Measurements from ENCODE around the gene SETDB2.

SETDB2 gene

DNA sequence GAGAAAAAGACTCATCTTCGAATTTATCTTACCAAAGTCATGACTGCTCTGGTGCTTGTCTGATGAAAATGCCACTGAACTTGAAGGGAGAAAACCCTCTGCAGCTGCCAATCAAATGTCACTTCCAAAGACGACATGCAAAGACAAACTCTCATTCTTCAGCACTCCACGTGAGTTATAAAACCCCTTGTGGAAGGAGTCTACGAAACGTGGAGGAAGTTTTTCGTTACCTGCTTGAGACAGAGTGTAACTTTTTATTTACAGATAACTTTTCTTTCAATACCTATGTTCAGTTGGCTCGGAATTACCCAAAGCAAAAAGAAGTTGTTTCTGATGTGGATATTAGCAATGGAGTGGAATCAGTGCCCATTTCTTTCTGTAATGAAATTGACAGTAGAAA lies 32.5 kb downstream of the SETDB2 start:
- DNase-seq = no peak

DNA sequence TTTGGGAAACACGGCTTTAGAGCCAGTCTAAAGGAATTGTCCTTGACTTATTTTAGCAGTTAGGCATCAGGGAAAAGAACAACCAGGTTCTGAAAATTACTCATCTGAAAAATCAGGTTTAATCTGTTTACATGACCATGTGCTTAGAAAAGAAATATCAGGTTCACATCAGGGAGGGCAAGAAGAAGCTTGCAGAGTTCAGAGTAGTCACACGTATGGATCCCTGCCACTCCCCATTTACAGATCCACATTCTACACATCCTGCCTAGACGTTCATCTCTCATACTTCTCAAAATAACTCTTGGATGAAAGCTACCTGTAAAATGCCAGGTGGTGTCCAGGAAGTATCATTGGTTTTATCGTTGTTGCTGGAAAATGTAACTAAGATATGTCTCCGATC lies 37.7 kb downstream of the SETDB2 start:
- DNase-seq = no peak

DNA sequence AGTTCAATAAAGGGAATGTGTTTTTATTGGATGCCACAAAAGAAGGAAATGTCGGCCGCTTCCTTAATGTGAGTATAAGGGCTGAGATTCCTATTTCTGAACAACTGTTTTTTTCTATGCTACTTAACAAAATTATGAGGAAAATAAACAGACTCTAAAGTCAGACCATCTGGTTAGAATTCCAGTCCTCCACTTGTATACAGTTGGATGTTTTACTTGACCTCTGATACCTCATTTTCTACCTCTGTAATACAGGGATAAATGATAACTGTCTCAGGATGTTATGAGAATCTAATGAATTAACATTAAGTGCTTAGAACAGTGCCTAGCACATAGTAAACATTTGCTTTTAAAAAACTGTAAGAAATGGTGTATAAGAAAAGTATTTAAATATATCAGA lies 44.5 kb downstream of the SETDB2 start:
- DNase-seq = no peak

DNA sequence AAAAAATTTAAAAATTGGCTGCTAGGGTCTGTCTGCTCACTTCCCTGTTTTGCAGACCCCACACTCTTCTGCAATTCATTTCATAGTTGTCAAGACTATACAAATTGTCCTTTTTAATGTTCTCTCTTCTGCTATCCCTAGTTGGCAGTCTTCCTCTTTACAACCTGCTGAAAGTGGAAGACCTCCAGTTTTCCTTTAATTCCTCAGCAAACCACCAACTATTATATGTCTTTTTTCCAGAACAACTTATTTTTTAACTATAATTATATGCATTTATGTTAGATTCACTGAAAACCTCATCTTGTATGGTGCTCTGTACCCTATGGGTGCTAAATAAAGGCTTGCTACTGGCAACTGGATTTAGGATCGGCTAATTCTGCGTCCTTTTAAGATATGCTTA lies 50.6 kb downstream of the SETDB2 start:
- no peak for DNase-seq

DNA sequence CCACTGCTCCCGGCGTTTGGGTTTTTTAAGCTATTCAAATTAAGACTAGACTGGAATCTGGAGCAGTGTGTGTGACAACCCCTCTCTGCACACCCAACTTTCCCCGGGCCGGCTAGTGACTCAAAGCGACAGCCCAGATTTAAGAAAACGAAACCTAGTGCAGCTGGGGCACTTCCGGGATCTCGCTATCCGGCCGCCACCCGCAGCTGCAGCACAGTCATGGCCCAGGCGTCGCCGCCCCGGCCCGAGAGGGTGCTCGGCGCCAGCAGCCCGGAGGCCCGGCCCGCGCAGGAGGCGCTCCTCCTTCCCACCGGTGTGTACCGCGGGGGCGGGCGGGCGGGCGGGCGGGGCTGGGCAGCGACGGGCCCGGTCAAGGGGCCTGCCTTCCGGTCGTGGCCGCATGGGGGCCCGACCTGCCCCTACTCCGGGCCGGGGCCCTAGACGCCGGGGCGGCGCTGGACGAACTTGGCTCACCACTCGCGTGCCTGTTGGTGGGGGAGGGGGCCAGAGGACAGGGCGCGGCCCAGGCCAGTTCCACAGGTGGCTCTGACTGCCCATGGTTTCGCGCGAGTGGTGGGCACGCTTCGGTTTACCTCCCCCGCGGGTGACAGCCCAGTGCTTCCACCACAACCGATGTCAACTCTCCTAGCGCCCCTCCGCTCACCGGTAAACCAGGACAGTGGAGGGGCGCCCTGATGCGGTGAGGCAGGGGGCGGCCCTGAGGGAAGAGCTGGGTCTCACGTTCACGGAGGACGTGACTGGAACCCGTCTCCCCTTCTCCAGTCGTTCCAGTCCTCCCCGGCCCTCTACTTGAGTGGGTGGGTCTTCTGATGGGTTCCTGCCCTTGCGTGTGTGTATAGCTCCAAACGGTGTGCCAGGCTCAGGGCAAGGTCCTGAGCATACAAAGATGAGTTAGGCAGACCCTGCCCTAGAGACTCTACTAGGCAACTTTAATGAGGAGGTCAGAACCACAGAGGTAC lies 52.0 kb downstream of the SETDB2 start, which contains the start of gene PHF11:
TSS of gene PHF11 (plus strand) at position 171 of the 980 bp plus-strand sequence. CDS start at position 220, 49 bp downstream.
- DNase-seq = peak; percentile 94

DNA sequence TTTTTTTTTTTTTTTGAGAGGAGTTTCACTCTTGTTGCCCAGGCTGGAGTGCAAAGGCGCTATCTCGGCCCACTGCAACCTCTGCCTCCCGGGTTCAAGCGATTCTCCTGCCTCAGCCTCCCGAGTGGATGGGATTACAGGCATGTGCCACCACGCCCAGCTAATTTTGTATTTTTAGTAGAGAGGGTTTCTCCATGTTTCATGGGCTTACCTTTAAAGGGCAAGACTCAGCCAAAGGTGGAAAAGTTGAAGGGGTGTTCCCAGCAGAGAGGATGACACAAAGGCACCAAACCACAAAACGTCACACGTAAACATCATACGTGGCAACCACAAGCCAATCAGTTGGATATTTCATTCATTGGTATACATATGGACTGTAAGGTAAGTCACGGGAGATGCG lies 52.8 kb downstream of the SETDB2 start:
- DNase-seq = peak; percentile 65

DNA sequence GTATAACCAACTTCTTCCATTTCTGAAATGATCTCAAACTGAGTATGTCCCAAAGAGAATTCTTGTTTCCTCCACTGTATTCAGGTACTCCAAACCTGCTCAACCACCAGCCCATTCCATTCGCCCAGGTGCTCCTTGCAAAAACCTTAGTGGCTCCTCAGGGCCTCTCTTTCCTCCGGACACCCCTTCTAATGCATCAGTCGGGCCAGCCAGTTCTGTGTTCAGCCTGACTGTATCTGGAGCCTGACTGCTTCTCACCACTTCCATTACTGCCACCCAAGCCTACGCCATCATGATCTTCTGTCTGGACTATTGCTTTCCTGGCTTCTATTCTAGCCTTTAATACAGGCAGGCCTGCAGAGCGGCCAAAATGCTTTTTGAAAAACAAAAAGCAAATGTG lies 53.2 kb downstream of the SETDB2 start:
- no peak for DNase-seq

DNA sequence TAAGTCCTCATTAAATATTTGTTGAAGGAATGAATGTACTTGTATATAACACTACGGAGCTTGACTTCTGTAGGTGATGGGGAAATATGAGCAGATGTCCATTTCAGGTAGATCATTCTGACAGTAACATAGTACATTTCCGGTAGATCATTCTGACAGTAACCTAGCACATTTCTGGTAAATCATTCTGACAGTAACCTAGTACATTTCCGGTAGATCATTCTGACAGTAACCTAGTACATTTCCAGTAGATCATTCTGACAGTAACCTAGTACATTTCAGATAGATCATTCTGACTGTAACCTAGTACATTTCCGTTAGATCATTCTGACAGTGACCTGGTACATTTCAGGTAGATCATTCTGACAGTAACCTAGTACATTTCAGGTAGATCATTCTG lies 54.1 kb downstream of the SETDB2 start:
- DNase-seq = peak; percentile 27

DNA sequence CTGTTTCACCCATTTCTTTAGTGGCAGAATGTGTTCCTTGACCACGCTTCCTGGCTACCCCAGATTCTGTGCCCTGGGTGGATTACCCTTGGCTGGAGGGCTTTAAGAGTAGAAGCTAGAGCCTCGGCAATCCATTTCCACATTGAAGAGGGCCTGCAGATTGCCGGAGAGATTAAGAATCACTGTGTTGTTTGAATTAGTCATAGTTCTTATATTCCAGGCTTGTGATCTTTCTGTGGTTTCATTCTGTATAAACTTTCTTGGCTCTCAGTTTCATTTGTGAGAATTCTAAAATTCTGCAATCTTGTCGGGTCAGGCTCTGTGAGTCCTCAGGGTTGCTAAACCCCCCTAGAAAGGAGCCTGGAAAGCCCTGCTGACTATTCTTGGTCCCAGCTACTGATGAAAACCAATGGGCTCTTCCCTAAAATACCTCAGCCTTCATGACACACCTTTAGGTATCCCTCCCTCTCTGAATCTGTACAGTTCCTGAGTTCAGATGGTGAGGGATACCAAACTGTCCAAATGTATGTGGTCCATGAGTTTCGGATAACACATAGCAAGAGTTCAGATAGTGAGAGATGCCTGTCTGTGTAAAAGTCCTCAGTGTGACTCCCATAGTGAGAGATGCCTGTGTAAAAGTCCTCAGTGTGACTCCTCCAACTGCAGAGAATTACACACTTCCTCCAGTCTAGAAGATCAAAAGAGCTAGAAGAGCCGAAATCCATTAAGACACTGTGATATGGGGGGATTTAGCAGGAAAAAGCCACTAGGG lies 56.0 kb downstream of the SETDB2 start:
- DNase-seq = peak; percentile 37

DNA sequence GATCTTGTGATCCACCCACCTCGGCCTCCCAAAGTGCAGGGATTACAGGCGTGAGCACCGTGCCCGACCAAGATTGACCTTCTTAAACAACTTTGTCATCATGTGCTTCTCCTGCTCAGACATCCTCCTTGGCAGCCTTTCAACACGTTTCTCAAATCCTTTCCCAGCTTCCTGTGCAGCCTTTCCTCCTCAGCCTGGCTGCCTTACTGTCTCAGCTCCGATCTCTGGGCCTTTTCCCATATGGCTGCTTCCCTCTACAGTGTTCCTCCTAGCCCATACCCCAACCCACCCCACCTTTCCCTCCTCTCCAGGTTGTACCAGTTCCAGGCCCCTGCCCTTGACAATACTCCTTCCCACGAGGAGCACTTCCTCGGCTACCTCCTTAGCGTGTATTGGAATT lies 58.9 kb downstream of the SETDB2 start:
- no peak for DNase-seq

DNA sequence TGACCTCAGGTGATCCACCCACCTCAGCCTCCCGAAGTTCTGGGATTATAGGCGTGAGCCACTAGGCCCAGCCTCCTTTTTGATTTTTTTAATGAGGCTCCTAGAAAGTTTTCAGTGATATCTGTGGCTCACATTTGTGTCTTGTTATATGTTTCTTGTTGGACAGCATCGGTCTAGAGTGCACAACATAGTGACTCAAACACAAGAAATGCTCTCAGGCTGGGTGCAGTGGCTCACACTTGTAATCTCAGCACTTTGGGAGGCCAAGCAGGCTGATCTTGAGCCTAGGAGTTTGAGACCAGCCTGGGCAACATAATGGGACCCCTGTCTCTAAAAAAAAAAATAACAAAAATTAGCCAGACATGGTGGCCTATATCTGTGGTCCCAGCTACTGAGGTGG lies 59.9 kb downstream of the SETDB2 start:
- DNase-seq = no peak

DNA sequence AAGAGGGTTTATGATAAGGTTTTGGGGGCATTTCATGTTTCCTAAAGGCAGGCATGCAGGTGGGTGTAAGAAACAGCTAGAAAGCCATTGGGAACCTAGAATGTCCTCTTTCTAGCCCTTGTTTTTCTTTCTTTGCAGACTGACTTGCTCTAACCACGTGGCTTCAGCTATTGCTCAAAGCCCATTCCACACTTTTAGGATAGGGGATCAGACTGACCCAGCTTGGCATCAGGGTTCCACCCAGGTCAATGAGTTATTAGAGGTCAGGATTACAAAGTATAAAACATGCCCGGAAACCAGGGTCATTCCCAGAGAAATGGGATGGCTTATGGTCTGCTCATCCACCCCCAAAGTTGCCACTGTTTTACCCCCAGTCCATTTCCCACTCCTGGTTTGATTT lies 68.5 kb downstream of the SETDB2 start:
- no peak for DNase-seq

DNA sequence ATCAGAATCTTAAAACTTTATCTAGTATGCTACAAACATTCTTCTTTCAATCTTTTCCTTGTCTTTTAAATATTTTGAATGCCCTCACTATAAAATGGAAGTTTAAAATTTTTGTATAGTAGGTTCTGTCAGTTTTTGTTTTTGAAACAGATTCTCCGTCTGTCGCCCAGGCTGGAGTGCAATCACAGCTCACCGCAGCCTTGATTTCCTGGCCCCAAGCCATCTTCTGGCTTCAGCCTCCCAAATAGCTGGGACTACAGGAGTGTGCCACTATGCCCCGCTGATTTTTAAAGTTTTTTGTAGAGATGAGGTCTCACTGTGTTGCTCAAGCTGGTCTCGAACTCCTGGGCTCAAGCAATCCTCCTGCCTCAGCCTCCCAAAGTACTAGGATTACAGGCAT lies 72.4 kb downstream of the SETDB2 start:
- DNase-seq = no peak

DNA sequence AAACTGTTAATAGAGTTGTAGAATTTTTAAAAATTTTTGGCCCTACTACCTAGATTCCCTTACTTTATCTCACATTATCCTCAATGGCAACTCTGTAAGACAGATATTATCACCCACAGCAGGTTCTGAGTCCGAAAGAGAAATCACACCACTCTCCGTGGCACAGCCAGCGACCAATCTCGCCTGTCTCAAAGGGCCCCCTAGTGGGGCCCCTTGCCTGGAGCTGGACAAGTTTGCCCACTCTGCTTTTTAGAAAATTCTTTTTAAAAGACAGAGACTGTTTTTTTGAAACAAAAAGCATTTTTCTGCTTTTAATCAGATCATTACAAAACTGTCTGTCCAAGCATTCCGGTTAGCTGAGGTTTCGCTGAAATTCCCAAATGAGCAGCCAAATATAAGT lies 73.4 kb downstream of the SETDB2 start:
- no peak for DNase-seq

DNA sequence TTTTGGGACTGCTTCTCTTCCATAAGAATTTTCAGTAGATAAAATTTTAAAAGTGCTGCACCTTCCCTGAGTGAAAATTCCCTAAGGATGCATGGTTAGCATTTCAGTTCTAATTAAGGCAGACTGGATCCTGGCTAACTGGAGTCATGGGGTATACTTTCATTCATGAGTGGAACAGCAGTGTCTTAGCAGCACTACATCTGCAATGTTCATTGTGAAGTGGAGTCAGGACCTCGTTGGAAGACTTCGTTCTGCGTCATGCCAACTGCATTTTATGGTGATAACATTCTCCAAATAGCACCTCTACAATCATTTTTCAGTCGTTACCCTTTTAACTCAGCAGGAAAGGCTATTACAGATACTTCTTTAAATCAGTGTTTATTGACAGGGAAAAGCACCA lies 77.2 kb downstream of the SETDB2 start:
- no peak for DNase-seq

DNA sequence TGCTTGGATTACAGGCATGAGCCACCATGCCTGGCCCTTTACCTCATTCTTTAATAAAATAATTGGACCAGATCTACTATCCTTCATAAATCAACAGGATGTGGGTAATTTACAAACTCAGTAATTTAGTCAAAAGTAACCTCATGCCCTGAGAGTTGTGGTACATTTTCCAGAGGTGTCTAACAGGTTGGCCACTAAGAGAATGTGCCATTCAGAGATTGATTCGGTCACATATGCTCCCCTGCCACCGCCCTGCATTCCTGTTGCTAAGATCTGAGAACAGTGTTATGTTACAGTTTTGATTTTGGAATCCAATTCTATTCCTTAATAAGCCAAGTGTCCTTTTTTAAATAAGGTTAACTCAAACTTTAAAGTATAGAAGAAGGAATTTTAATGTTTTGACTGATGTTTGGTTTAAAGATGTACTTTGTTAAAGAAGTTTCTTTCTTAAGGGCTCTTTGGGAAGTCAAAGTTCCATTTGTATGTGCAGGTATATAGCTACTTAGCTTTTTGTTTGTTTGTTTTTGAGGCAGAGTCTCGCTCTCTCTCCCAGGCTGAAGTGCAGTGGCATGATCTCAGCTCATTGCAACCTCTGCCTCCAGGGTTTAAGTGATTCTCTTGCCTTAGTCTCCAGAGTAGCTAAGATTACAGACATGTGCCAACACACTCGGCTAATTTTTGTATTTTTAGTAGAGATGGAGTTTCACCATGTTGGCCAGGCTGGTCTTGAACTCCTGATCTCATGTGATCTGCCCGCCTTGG lies 80.8 kb downstream of the SETDB2 start:
- peak; percentile 12 for DNase-seq

DNA sequence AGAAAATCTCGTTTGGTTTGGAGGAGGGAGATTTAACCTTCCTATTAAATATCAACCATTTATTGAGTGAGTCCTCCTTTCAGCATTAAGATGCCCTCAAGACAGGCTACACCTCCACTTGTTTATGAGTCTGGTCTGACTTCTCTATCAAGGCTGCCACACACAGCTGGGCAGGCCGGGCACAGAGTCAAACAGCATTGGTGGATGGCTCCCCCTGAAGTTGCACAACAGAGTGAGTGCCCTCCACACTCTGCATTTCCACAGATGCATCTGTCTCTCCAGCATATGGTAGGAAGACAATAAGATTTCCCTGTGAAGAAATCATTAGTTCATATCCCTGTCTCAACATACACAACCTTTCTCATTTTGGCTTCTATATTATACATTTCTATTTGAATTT lies 83.0 kb downstream of the SETDB2 start:
- DNase-seq = no peak

DNA sequence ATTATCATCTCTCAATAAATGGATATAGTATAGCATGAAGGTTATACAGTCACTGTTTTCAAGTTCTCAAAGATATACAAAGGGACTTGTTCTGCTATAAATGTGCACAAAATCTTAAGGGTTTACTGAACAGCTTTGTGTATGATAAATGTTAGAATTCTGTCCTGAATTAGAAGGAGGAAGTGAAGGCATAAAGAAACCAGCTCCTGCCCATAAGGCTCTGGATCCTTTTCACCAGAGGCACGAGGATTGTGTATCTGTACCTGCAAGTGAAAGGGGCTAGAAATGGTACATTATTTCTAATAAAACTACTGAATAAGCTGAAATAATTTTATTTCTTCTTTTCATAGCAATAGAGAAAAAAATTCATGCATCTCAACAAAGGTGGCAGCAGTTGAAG lies 84.1 kb downstream of the SETDB2 start:
- DNase-seq = no peak

DNA sequence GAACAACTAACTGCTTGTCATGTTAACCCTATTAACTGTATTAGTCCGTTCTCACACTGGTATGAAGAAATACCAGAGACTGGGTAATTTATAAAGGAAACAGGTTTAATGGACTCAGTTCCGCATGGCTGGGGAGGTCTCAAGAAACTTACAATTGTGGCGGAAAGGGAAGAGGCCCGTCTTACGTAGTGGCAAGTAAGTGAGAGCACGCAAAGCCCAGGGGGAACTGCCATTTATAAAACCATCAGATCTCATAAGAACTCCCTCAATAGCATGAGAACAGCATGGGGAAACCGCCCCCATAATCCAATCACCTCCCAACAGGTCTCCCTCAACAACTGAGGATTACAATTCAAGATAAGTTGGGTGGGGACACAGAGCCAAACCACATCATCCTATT lies 86.4 kb downstream of the SETDB2 start:
- DNase-seq = no peak

DNA sequence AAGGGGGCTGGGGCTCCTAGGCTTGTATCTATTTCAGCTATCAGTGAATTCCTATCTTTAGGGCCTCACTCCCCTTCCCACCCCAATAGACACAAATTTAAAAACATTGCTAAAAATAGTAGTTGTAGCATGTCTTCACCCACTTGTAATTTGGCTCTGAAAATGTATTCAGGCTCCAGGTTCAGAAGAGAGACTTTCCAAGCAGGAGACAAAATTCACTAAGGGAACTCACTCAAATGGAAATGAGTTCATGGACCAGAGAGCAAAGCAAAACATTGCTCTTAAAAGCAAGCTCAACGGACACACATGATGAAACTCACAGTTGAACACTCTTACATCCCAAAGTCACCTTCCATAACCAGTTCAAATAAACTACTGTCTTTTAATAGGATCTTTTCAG lies 88.5 kb downstream of the SETDB2 start:
- DNase-seq = no peak

DNA sequence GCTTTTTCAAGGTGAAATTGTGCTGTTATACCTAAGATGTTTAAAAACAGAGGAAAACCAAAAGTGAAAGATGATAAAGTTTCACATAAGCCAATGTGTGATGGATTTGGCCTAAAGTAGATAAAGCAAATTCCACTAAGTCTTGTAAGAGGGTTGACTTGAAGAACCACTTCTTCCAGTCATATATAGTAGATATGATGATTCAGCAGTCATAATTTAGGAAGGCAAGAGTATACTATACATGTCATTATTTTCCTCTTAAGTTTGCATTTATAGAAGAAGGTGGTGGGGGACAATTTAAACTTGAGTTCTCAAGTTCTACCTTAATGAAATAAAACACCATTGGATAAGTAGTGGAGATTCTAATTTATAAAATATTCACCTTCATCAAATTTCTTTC lies 88.9 kb downstream of the SETDB2 start:
- no peak for DNase-seq

DNA sequence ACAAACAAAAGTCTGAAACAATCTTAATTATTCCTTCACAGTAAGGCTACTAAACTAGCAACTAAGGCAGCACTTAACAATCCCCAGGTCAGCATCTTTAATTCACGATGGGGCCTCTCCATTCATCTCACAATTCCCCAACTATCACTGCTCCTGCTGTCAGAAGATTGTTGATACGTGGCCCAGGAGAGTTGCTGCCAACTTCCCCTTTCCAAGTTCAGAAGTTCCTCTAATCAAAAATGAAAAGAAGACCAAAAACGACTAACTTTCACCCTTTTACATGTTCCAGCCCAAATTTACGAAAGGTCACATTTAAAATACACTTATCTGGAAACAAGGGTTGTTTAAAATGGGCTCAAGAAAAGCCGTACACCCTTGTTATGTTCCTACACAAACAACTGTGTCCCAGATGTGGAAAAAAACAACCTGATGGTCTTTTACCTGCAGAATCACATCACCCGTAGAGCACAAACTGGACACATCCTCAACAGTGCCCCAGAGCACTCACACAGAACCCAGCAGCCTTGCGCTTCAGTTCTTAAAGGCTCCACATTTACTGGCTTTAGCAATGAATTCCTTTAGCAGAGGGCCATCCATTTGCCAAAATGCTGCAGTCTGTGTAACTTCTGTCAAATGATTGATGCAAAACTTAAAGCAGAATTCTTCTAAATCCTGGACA lies 89.7 kb downstream of the SETDB2 start:
- no peak for DNase-seq
